Inflammatory macrophage (primary cell): ENCODE results near the gene BICD1.
"Not testable (repeated sequence)": the region's sequence is repeated elsewhere in the genome, so short reads cannot be mapped to it uniquely, and the experiment has no call there.

ENCODE experiments used
- DNase-seq, 2 donors: peaks; one replicate each; pipeline ENCODE4 v3.0.0-alpha.2; 2020 to 2022

The BICD1 gene

GRCh38 chr12:32196250-32197198, 89.9 kb downstream of the BICD1 start:
- no peak for DNase-seq

- DNase-seq: no peak
Observed at GRCh38 chr12:32197421-32197820, 90.8 kb downstream of the BICD1 start.

DNA sequence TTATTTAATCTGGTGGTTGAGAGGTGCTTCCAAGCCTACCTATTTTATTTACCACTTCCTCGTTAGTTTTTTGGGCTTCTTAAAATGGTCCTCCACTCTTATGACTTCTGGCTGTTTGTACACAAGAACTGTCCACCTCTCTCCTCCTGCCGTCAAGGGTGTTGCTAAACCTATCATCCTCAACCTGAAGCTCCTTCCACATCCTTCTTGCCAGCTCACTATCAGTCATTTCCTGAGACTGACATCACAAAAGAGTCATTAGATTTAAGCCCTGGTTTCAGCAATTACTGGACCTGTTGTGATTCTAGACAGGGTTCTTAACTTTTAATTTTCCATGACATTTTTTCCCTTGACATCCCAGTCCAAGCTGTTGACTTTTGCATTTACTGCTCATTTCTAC, 91.9 kb downstream of the BICD1 start:
- DNase-seq: no peak

GRCh38 chr12:32201096-32201495, 94.4 kb downstream of the BICD1 start:
- DNase-seq: no peak

DNA sequence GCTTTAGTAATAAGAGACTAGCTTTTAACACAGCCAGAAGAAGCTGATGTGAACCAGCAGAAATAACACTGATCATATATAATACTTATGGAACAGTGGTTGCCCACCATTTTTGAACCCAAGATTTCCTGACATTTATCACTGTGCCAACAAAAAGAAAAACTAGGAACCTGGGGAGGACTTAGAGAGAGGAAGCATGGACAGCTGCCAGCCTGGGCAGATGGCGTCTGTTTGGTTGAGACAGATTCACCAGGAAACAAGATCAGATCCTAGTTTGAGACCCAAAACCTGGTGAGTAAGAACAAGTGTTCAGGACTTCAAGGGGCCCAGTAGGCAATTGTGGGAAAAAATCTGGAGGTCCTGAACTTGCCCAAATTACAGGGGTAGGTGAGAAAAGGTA, 95.3 kb downstream of the BICD1 start:
- DNase-seq: no peak

- no peak for DNase-seq
Observed at GRCh38 chr12:32205731-32206130, 99.1 kb downstream of the BICD1 start.

DNA sequence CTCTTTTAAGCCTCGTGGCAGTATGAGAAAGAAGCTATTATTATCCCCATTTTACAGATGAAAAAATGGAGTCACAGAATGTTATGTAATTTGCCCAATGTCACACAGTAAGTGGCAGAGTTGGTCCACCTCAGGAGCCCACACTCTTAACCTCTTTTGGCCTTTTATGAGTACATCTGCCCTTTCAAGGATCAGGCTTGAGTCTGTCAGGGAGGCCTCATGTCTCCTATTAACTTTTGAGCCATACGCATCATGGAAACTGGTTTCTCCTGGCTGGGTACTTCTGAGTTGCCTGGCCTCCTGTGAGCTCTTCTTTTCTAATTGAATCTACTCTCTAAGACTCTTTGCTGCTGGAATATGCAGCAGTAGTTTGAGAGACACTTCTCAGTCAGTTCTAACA, 101.7 kb downstream of the BICD1 start:
- DNase-seq: no peak

DNA sequence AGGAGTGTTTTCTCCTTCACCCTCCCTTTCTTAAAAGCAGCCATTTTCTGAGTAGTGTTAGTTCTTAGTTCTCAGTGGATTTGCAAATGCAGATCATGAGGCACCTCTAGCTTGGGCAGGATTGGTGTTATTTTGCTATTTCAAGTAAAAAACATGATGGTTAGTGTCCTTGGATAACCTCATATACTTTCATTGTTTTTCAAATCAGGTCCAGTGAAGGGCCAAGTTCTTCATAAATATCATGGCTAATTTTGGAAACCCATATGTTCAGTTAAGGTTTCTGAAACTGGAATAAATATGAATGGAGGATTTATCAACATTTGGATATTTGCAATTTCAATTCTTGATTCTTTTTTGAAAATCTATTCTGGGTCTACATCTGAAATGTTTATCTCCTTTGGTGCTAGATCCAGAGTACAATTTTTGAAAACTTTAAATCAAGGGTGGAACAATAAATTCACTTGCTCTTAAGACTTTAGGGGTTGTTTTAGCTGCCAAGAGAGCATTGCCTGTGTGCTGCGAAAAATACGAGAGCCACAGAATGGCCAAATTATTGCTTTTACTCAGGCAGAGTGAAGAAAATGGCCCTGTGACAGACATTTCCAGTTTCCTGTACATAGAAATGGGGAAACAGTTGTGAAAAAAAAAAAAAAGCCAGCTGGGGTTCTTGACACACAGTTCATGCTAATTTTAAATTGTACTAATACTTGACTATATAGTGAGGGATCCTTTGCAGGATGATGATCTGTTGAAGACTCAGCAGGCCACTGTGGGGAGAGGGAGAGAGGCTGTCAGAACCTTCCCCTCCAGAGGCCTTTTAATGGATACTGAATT, 104.6 kb downstream of the BICD1 start:
- peak; percentile 57 to 65 for DNase-seq

DNA sequence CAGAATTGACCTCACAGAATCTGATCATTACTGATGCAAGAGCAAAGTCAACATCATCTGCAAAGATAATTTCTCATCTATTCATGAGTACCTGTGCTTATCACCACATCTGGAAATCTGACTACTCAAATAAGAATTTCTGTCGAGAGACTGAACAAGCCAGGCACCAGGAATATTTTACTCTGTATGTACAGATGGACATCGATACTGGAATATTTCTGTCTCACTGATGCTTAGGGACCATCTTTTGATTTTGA, 105.2 kb downstream of the BICD1 start:
- no peak for DNase-seq

DNA sequence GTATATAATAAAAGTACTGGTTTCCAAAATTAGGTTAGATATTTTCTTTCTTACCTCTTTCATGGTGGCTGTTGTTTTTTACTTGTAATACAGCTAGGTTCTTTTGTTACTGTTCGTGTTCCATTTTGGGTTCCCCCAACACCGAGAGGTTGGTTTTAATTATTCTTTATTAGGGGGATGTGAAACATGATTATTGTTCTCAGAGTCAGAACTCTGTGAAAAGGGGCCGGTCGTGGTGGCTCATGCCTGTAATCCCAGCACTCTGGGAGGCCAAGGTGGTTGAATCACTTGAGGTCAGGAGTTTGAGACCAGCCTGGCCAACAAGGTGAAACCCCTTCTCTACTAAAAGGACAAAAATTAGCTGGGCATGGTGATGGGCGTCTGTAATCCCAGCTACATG, 108.1 kb downstream of the BICD1 start:
- DNase-seq: no peak

DNA sequence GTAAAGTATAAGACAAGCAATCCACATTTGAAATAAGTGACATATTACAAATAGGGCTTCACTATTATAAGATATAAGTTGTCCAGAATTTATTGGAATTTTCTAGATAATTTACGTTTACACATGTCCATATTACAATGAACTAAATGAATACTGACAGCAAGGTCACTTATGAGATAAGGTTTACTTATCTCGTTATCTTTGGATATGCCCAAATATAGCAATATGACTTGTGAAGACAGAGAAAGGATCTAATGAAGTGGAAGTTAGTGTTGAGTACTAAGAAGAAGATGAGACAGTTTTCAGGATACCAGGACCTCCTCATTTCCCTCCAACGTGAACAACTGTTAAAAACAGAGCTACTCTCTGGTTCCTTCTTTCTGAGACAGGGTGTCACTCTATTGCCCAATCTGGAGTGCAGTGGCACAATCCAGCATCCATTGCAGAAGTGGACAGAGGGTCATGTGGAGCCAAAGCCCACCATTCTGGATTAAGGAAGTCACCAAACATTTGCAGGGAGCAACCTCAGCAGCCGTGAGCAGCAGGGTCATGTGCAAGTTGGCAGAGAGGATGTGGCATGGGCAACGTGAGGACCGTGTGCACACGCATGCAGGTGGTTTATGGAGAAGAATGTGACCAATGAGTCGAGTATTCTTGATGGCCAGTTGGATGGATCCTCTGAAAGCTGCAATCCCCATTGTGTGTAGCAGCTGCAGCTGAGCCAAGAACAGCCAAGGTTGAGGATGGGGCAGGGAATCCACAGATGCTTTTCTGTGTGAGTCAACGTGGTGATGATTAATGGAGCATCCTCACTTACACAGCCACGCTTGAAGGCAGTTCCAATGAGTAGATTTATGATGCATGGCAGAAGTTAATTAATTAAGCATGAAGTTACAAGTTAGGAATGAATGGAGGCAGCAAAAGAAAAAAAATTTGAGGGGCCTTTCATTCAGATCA, 111.0 kb downstream of the BICD1 start:
- peak; percentile 90 to 96 for DNase-seq

DNA sequence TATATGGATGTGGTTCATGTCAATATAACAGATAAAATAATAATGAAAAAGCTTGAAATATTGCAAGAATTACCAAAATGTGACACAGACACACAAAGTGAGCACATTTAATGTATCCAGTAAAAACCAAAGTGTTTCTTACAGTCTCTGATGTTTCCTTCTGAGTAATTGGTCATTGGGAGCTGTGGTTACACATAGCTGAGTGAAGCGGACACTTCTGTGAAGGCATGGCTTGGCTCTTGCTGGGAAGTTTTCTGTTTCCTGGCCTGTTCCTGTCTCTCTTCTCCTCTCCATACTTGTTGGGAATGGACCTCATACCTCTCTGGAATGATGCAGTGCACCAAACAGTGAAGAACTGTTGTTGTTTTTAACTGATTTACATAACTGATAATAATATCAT, 117.3 kb downstream of the BICD1 start:
- DNase-seq: no peak

DNA sequence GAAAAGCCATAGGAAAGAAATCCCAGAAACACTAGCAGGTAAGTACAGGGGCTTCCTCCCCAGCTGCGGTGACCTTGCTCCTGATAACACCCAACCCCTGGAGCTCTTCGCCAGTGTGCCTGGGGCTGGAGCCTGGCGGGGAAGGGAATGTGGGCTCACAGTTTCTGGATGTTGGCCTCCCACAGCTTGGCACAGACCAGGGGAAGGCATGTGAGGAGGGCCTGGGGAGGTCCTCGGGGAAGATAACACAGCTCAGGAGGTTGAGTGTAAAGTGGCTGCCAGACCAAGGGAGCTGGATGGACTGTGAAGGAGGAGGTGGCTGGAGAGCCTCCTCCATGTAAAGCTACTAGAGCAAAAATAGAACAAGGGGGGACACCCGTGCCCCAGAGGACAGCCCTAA, 120.1 kb downstream of the BICD1 start:
- no peak for DNase-seq

GRCh38 chr12:32229971-32230612, 123.4 kb downstream of the BICD1 start:
- no peak for DNase-seq

DNA sequence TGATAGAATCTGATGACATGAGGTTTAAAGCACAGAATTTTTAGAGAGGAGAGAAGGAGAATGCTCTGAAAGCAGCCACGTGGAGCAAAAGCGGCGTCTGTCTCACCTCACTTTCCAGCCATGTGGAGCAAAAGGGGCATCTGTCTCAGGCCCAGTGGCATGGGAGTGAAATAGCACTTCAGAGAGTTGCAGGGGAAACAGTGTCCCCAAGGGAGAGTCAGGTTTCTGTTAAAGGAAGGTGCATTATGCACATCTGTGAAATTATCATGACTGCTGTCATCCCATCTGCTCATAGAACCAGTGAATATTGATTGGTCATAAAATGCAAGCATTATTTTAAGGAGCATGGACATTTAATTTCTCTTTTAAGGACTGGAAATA, 124.0 kb downstream of the BICD1 start:
- no peak for DNase-seq

DNA sequence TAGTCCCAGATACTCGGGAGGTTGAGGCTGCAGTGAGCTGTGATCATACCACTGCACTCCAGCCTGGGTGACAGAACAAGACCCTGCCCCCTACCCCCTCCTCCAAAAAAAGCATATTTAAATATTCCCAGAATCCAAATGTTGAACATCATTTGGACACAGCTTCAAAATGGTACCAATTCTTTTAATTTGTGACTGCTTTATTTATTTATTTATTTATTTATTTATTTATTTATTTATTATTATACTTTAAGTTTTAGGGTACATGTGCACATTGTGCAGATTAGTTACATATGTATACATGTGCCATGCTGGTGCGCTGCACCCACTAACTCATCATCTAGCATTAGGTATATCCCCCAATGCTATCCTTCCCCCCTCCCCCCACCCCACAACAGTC, 124.7 kb downstream of the BICD1 start:
- DNase-seq: not testable (repeated sequence)

- no peak for DNase-seq
Observed at GRCh38 chr12:32233568-32233967, 126.9 kb downstream of the BICD1 start.

DNA sequence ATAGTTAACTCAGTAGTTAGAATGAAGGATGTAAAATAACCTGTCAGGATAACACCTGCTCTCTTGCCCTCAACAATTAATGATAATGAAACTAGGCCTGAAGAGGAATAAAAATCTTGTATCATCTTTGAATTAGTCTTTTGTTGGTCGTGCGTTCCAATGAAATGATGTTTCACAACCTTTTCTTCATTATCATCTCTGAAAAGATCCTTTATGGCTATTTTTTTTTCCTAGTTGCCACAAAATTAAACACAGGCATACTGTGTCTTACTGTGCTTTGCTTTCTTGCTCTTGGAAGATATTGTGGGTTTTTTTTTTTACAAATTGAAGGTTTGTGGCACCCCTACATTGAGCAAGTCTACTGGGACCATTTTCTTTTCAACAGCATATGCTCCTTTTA, 128.6 kb downstream of the BICD1 start:
- no peak for DNase-seq

DNA sequence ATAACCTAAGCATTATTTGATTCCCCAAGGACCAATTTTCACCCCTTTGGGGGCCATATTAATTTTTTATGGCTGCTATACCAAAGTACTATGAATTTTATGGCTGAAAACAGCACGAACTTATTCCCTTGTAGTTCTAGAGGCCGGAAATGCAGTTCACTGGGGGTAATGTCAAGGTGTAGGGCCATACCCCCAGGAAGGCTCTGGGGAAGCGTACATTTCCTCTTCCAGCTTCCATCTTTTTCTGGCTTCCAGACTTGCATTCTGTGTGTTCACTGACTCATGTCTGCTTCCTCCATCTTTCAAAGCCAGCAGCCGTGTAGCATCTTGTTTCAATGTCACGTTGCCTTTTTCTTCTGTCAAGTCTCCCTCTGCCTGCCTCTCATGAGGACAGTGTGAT, 133.5 kb downstream of the BICD1 start:
- no peak for DNase-seq

DNA sequence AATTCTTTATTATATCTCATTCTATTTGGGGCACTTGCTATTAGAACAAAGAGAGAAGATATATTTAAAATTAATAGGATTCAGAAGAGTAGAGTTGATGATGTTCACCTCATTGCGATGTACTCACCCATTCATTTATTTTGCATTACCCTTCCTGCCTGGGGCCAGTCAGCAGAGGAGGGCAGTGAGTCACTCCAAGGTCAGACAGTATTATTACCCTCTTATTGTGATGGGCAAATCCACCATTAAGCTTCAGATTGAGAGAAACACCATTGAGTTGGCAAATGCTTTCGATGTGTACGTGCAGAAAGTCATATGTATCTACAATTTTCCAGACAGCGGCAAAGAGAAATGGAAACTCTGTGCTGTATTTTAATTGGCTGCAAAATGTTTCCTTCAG, 134.2 kb downstream of the BICD1 start:
- no peak for DNase-seq

GRCh38 chr12:32242641-32243040, 136.0 kb downstream of the BICD1 start:
- no peak for DNase-seq

- no peak for DNase-seq
Observed at GRCh38 chr12:32248441-32249140, 141.9 kb downstream of the BICD1 start.
